Psoas muscle (tissue), 8 donors: ENCODE data around the gene VAMP8. TPM values are rescaled to one million over a fixed set of nuclear protein-coding genes. Genes with fewer than 3 reads are reported as not detected.

Source experiments
- ATAC-seq, 4 donors: fragments of 200-7000 bp; cut with Tn5 transposase; one replicate each; pipeline ENCODE4 v1.9.1; 2020; ENCODE audit warnings: moderate library complexity in 3 of 4, mild to moderate bottlenecking in 2 of 4
- DNase-seq, 2 donors: peaks; one replicate each; pipeline ENCODE4 v3.0.0-alpha.2; 2020
- H3K27ac ChIP-seq: fragments of 200-600 bp; one replicate; pipeline ENCODE4 v1.8.0; 2022
- H3K27me3 ChIP-seq, 3 donors: fragments of 200-600 bp in 1 of 3; one replicate each; pipeline versions ENCODE4 v1.6.1 to v1.8.0; 2013 to 2022; ENCODE audit warnings: low read length in 2 of 3, mild to moderate bottlenecking in 2 of 3, moderate library complexity in 1 of 3; ENCODE audit not compliant: insufficient read depth in 3 of 3
- H3K36me3 ChIP-seq, 2 donors: fragments of 200-600 bp in 1 of 2; one replicate each; pipeline versions ENCODE4 v1.6.1 to v1.8.0; 2013 to 2022; ENCODE audit warnings: low read depth in 1 of 2, mild to moderate bottlenecking in 1 of 2, moderate library complexity in 1 of 2; ENCODE audit not compliant: insufficient read depth in 1 of 2
- H3K4me1 ChIP-seq: fragments of 200-600 bp; one replicate; pipeline ENCODE4 v1.8.0; 2022
- H3K4me3 ChIP-seq: fragments of 200-600 bp; one replicate; pipeline ENCODE4 v1.8.0; 2022; ENCODE audit warnings: mild to moderate bottlenecking
- H3K9me3 ChIP-seq: fragments of 200-600 bp; one replicate; pipeline ENCODE4 v1.8.0; 2022
- CTCF ChIP-seq: fragments of 200-600 bp; IDR thresholded peaks from one replicate; pipeline ENCODE4 v1.8.0; 2022; ENCODE audit warnings: antibody characterized with exemption
- WGBS, 3 donors: extraction: QIAGEN DNeasy Blood & Tissue Kit; methylation state at CpG; one replicate each; pipeline versions ENCODE4 v1.1.6 to v1.1.7; 2013; 5-methylcytosine and 5-hydroxymethylcytosine counted together
- intact Hi-C, 2 donors: fragments of 100-400 bp; cut with DNase I; formaldehyde crosslinking; loops; one replicate each; pipeline versions ENCODE4 v1.11.0 to v1.14.2; 2022
- polyA plus RNA-seq, 3 donors: library from polyadenylated mRNA; stranded (reverse); fragments of 200-250 nt; gene quantifications; one replicate each; pipeline ENCODE4 v1.2.3, GENCODE V29; 2013
- total RNA-seq, 4 donors: library from RNA; stranded (reverse); fragmentation: NEBNext Ultra II Directional in 2 of 4; extraction: Animal tissue kit (Norgen Biotek cat#: 25700) in 2 of 4; gene quantifications; one replicate each; pipeline versions ENCODE4 v1.2.1 to v1.2.4, GENCODE V29; 2021 to 2023
- donor health status: healthy with polysubstance abuse.
- donor health status: DM: no; HTN: no; CAD: no; lungs with moderate emphysema.
- donor health status: Bipolar disorder and iron deficiency.
- donor health status: healthy.
- donor health status: DM: yes; HTN: yes; CAD: no.
- donor health status: DM: no; HTN: no; CAD: no.
- donor health status: DM: no; HTN: no; CAD: no.
- donor health status: DM: yes; HTN: yes; CAD: no.

Gene VAMP8
- total and polyA plus RNA-seq, 7 donors = 11.7 to 25.4 (median 15.7) TPM

DNA sequence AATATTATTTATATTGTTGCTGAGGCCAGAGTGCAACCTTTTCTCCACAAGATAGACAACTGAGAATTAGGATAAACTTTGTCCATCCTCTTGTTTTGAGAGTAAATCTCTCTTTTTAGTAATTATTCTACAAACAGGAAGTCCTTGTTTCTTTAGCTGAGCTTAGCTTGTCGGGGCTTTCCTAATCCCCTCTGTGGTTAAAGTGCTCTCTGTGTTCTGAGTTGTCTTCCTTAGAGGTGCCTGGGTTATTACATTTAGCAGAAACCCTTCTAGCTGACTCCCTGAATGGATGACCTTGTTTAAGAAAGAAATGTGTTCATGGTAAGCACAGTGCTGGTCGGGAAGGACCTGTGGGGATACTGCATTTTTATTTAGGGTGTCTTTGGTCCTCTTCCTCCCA is 51.3 kb downstream of the VAMP8 start:
- no peaks in the 10 kb centered on the region for H3K4me1 ChIP-seq
- no peak overlapping the region for H3K27ac ChIP-seq
- no peak for TF ChIP-seq CTCF
- no peak for ATAC-seq
- no peak overlapping the region for H3K4me3 ChIP-seq
- H3K36me3 ChIP-seq = peaks cover 12 to 100% of the 10 kb centered on the region in 2 donors
- no peaks in the 10 kb centered on the region for H3K27me3 ChIP-seq
- intact Hi-C loops = loop anchor here in 1 of 2 donors (10.0 kb wide), 2 partner anchors 456 to 536 kb away; no protein-coding TSS in a partner anchor
- no peaks in the 10 kb centered on the region for H3K9me3 ChIP-seq
- WGBS, 3 donors = 76 to 84% (median 80%) methylated on average over 2 of the region's 2 CpGs
- no peak for DNase-seq

DNA sequence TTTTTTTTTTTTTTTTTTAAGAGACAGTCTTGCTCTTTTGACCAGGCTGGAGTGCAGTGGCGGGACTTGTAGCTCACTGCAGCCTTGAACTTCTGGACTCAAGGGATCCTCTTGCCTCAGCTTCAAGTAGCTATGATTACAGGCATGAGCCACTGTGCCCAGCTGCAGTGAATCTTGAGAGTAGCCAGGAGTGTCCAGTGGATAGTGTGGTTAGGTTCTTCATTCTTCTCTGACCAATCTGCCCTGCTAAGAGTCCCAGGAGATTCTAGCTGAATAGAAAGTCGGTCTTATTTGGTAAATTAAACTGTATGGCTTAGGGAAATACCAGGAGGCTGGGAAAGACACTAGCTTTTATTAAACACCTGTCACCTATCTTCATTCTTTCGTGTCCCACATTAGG is 53.9 kb downstream of the VAMP8 start:
- Histone ChIP-seq H3K36me3 (peaks cover 17 to 98% of the 10 kb centered on the region in 2 donors), H3K4me1 (no peaks in the 10 kb centered on the region), H3K9me3 (no peaks in the 10 kb centered on the region), H3K4me3 (no peak overlapping the region), H3K27ac (no peak overlapping the region), H3K27me3 (no peaks in the 10 kb centered on the region)
- no peak for TF ChIP-seq CTCF
- intact Hi-C loops = no loop called here
- 82 to 88% (median 86%) methylated on average over 3 of the region's 3 CpGs for WGBS, 3 donors
- no peak for ATAC-seq
- DNase-seq = no peak

Other genes with a start within 250 kb of the VAMP8 start
- gene TGOLN2, start 249.6 kb upstream of the VAMP8 start, total RNA-seq = 10 to 100 TPM; 35.0 to 43.0 (median 36.9) TPM
- 10 to 100 TPM; 14.3 to 51.7 (median 21.9) TPM for gene TGOLN2, start 249.6 kb upstream of the VAMP8 start, polyA plus RNA-seq
- gene RETSAT, start 223.1 kb upstream of the VAMP8 start, total RNA-seq = 100 to 1,000 TPM in 1 of 4 donors, 10 to 100 TPM in 3; 28.3 to 115 (median 63.3) TPM
- gene RETSAT, start 223.1 kb upstream of the VAMP8 start, polyA plus RNA-seq = 10 to 100 TPM; 36.9 to 74.3 (median 45.6) TPM
- 10 to 100 TPM; 16.0 to 19.2 (median 17.6) TPM for gene ELMOD3, start 222.8 kb upstream of the VAMP8 start, total RNA-seq
- gene ELMOD3, start 222.8 kb upstream of the VAMP8 start, polyA plus RNA-seq = 10 to 100 TPM; 17.2 to 33.2 (median 20.4) TPM
- 10 to 100 TPM in 1 of 4 donors, 1 to 10 TPM in 3; 4.2 to 11.1 (median 8.6) TPM for gene CAPG, start 167.2 kb upstream of the VAMP8 start, total RNA-seq
- 10 to 100 TPM in 1 of 3 donors, 1 to 10 TPM in 2; 2.8 to 10.2 (median 6.6) TPM for gene CAPG, start 167.2 kb upstream of the VAMP8 start, polyA plus RNA-seq
- 1 to 10 TPM in 1 of 4 donors, under 1 TPM in 2, not detected in 1; 0.48 to 1.4 (median 0.62) TPM for gene SH2D6, start 158.9 kb upstream of the VAMP8 start, total RNA-seq
- gene SH2D6, start 158.9 kb upstream of the VAMP8 start, polyA plus RNA-seq = 1 to 10 TPM in 1 of 3 donors, under 1 TPM in 2; 0.25 to 1.1 (median 0.77) TPM
- 100 to 1,000 TPM; 127 to 356 (median 183) TPM for gene MAT2A, start 38.4 kb upstream of the VAMP8 start, total RNA-seq
- 100 to 1,000 TPM in 2 of 3 donors, 10 to 100 TPM in 1; 55.9 to 252 (median 134) TPM for gene MAT2A, start 38.4 kb upstream of the VAMP8 start, polyA plus RNA-seq
- 10 to 100 TPM; 20.1 to 25.3 (median 22.1) TPM for gene GGCX, start 16.1 kb upstream of the VAMP8 start, total RNA-seq
- 10 to 100 TPM; 19.0 to 35.6 (median 30.7) TPM for gene GGCX, start 16.1 kb upstream of the VAMP8 start, polyA plus RNA-seq
- gene VAMP5, start 6.8 kb downstream of the VAMP8 start, total RNA-seq = 10 to 100 TPM; 58.1 to 95.0 (median 83.2) TPM
- 100 to 1,000 TPM; 106 to 149 (median 128) TPM for gene VAMP5, start 6.8 kb downstream of the VAMP8 start, polyA plus RNA-seq
- 100 to 1,000 TPM in 1 of 4 donors, 10 to 100 TPM in 3; 84.7 to 107 (median 90.0) TPM for gene RNF181, start 18.2 kb downstream of the VAMP8 start, total RNA-seq
- gene RNF181, start 18.2 kb downstream of the VAMP8 start, polyA plus RNA-seq = 100 to 1,000 TPM; 156 to 212 (median 184) TPM
- gene TMEM150A, start 25.1 kb downstream of the VAMP8 start, total RNA-seq = 10 to 100 TPM; 20.1 to 54.3 (median 30.9) TPM
- gene TMEM150A, start 25.1 kb downstream of the VAMP8 start, polyA plus RNA-seq = 10 to 100 TPM; 17.4 to 82.6 (median 40.3) TPM
- 10 to 100 TPM; 43.4 to 61.9 (median 47.5) TPM for gene C2orf68, start 34.5 kb downstream of the VAMP8 start, total RNA-seq
- gene C2orf68, start 34.5 kb downstream of the VAMP8 start, polyA plus RNA-seq = 10 to 100 TPM; 26.9 to 76.0 (median 43.8) TPM
- gene USP39, start 38.6 kb downstream of the VAMP8 start, total RNA-seq = 10 to 100 TPM; 39.0 to 61.8 (median 45.6) TPM
- gene USP39, start 38.6 kb downstream of the VAMP8 start, polyA plus RNA-seq = 100 to 1,000 TPM in 1 of 3 donors, 10 to 100 TPM in 2; 53.7 to 104 (median 58.3) TPM
- 1 to 10 TPM in 2 of 4 donors, under 1 TPM in 2; 0.25 to 1.1 (median 0.96) TPM for gene SFTPB, start 90.6 kb downstream of the VAMP8 start, total RNA-seq
- gene SFTPB, start 90.6 kb downstream of the VAMP8 start, polyA plus RNA-seq = 1 to 10 TPM in 1 of 3 donors, under 1 TPM in 2; 0.04 to 1.5 (median 0.98) TPM
- 10 to 100 TPM in 1 of 4 donors, 1 to 10 TPM in 2, under 1 TPM in 1; 0.58 to 20.0 (median 5.8) TPM for gene GNLY, start 116.8 kb downstream of the VAMP8 start, total RNA-seq
- gene GNLY, start 116.8 kb downstream of the VAMP8 start, polyA plus RNA-seq = 10 to 100 TPM in 2 of 3 donors, 1 to 10 TPM in 1; 4.9 to 31.6 (median 23.4) TPM
- 10 to 100 TPM; 22.0 to 82.1 (median 57.3) TPM for gene ATOH8, start 176.4 kb downstream of the VAMP8 start, total RNA-seq
- gene ATOH8, start 176.4 kb downstream of the VAMP8 start, polyA plus RNA-seq = 10 to 100 TPM; 48.7 to 77.2 (median 59.4) TPM